GM12865 (cell line): Measurements from ENCODE around the gene PRKCA.

Experiments
- DNase-seq: peaks from one replicate; pipeline ENCODE4 v3.0.0; 2010; ENCODE audit warnings: low read depth
- H3K4me3 ChIP-seq: 2 replicates; pipeline ENCODE4 v1.5.1; 2011; ENCODE audit warnings: mild to moderate bottlenecking, low read depth, low read length, control low read depth
- CTCF ChIP-seq: IDR thresholded peaks from 2 replicates; pipeline ENCODE4 v1.5.1; 2011; ENCODE audit warnings: low read length, control low read depth, low read depth, inconsistent platforms; ENCODE audit not compliant: insufficient read depth; ENCODE audit errors: missing control alignments

The PRKCA gene

GRCh38 chr17:66401364-66401763 is 99.0 kb downstream of the PRKCA start:
- H3K4me3 ChIP-seq, result no peak overlapping the region
- TF ChIP-seq CTCF, result no peak
- DNase-seq, result no peak

- TF ChIP-seq CTCF, result no peak
- no peak overlapping the region for H3K4me3 ChIP-seq
- DNase-seq, result no peak
Measured at GRCh38 chr17:66403846-66404556, 101.6 kb downstream of the PRKCA start.

- DNase-seq, result no peak
- H3K4me3 ChIP-seq, result no peak overlapping the region
- TF ChIP-seq CTCF, result no peak
Measured at GRCh38 chr17:66405836-66406677, 103.6 kb downstream of the PRKCA start.

- H3K4me3 ChIP-seq, result no peak overlapping the region
- TF ChIP-seq CTCF, result no peak
- DNase-seq, result no peak
Measured at GRCh38 chr17:66406701-66407644, 104.6 kb downstream of the PRKCA start.

GRCh38 chr17:66407864-66408263 is 105.5 kb downstream of the PRKCA start:
- DNase-seq, result no peak
- TF ChIP-seq CTCF, result no peak
- no peak overlapping the region for H3K4me3 ChIP-seq

- no peak overlapping the region for H3K4me3 ChIP-seq
- DNase-seq, result peak; percentile 20
- TF ChIP-seq CTCF, result no peak
Measured at GRCh38 chr17:66411520-66411919, 109.1 kb downstream of the PRKCA start.
